ENCODE data around the gene ACBD4.

ACBD4 gene

GRCh38 chr17:45155483-45155882 lies 20.0 kb downstream of the ACBD4 start:
- no peak for DNase-seq (ENCODE audit: low read depth)

- no peak for DNase-seq (ENCODE audit: low read depth)
Observed at GRCh38 chr17:45156242-45156641, 20.8 kb downstream of the ACBD4 start.

- no peak for DNase-seq (ENCODE audit: low read depth)
Observed at GRCh38 chr17:45160447-45161287, 25.2 kb downstream of the ACBD4 start.

GRCh38 chr17:45161288-45162024 lies 26.0 kb downstream of the ACBD4 start, which contains the start of gene HEXIM2:
HEXIM2 (plus strand) TSS chr17:45161875; CDS start chr17:45162794, 919 bp downstream.
- DNase-seq (ENCODE audit: low read depth) = peak; percentile 97

GRCh38 chr17:45162025-45162687 lies 26.7 kb downstream of the ACBD4 start:
- no peak for DNase-seq (ENCODE audit: low read depth)

- DNase-seq (ENCODE audit: low read depth) = no peak
Observed at GRCh38 chr17:45164734-45165269, 29.3 kb downstream of the ACBD4 start.

- no peak for DNase-seq (ENCODE audit: low read depth)
Observed at GRCh38 chr17:45168991-45169752, 33.7 kb downstream of the ACBD4 start.

GRCh38 chr17:45170280-45170930 lies 34.9 kb downstream of the ACBD4 start:
- no peak for DNase-seq (ENCODE audit: low read depth)

GRCh38 chr17:45170931-45171337 lies 35.4 kb downstream of the ACBD4 start:
- no peak for DNase-seq (ENCODE audit: low read depth)

- no peak for DNase-seq (ENCODE audit: low read depth)
Observed at GRCh38 chr17:45171338-45172231, 36.1 kb downstream of the ACBD4 start.

GRCh38 chr17:45172232-45172540 lies 36.7 kb downstream of the ACBD4 start:
- DNase-seq (ENCODE audit: low read depth) = no peak

GRCh38 chr17:45172541-45173286 lies 37.2 kb downstream of the ACBD4 start:
- DNase-seq (ENCODE audit: low read depth) = peak; percentile 33

GRCh38 chr17:45175759-45176115 lies 40.2 kb downstream of the ACBD4 start:
- DNase-seq (ENCODE audit: low read depth) = no peak

GRCh38 chr17:45177563-45177962 lies 42.1 kb downstream of the ACBD4 start:
- DNase-seq (ENCODE audit: low read depth) = no peak

GRCh38 chr17:45184144-45184543 lies 48.7 kb downstream of the ACBD4 start:
- no peak for DNase-seq (ENCODE audit: low read depth)

- DNase-seq (ENCODE audit: low read depth) = no peak
Observed at GRCh38 chr17:45186801-45187354, 51.4 kb downstream of the ACBD4 start.

GRCh38 chr17:45189009-45189408 lies 53.5 kb downstream of the ACBD4 start:
- DNase-seq (ENCODE audit: low read depth) = no peak

- DNase-seq (ENCODE audit: low read depth) = no peak
Observed at GRCh38 chr17:45190503-45191255, 55.2 kb downstream of the ACBD4 start.

All from stimulated activated CD8-positive, alpha-beta memory T cell treated with anti-CD3 and anti-CD28 coated beads, Interleukin-7, amount 100 ng/mL, for 24 hours (primary cell).